ENCODE data around the gene CELF2. TPM values are rescaled to one million over a fixed set of nuclear protein-coding genes. Genes with fewer than 3 reads are reported as not detected.

CELF2 gene
- total RNA-seq, 1 experiment from 2014 or later = 28.7 TPM

DNA sequence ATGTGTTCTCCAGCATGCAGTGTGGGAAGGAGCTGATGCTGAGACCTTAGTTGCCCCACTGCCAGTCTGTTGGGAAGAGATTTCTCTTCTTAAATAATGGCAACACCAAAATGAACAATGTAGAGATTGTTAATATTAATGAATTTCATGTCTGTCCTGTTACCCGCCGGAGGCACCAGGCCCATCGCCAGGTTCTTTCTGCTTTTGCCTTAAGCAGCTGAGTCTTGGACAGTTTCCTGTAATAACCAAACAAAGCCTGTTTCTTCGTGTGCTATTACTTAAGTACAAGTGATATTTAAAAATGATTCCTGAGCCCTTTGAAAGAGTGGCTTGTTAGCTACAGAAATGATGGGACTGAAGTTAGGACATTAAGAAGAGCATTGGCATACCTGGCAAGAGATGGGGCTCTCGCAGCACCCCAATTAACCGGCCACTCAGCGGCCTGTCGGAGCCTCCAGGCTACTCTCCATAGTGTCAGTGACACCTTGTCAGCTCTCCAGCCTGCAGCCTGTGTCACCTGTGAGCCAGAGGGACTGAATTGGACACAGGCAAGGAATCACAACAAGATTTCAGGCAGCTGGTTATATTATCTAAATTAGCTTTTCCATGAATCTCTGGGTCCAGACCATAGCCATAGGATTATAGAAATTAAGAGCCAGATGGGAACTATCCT lies 142.0 kb downstream of the CELF2 start:
- Histone ChIP-seq H3K23ac (ENCODE audit: insufficient read length, low read depth, low read length) (no peak overlapping the region), H3K4me2 (ENCODE audit: insufficient read depth, insufficient read length, low read length) (no peak overlapping the region), H2BK20ac (ENCODE audit: low read depth, low read length, poor library complexity, severe bottlenecking) (no peak overlapping the region), H4K91ac (ENCODE audit: insufficient read length, low read depth, low read length) (no peak overlapping the region), H2AFZ (ENCODE audit: low read length) (no peak overlapping the region), H4K20me1 (ENCODE audit: control insufficient read depth, insufficient read depth, insufficient read length) (no peaks in the 10 kb centered on the region), H2BK120ac (ENCODE audit: low read depth, low read length, poor library complexity, severe bottlenecking) (no peak overlapping the region), H3K4me1 (ENCODE audit: insufficient read depth, low read length) (peaks cover 5% of the 10 kb centered on the region; the same call in 1 of the 2 replicates), H3T11ph (ENCODE audit: low read length) (no peak overlapping the region), H3K79me2 (ENCODE audit: insufficient read depth, low read length) (peaks cover 1% of the 10 kb centered on the region; the same call in 1 of the 2 replicates), H3K79me1 (ENCODE audit: insufficient read depth, low read depth, low read length, poor library complexity, severe bottlenecking) (no peaks in the 10 kb centered on the region), H3K27ac (ENCODE audit: insufficient read length, low read depth, low read length) (no peak overlapping the region), H4K8ac (replicated peaks; ENCODE audit: insufficient read length, low read depth, low read length) (no peak overlapping the region), H2BK5ac (ENCODE audit: insufficient read length, low read length) (no peak overlapping the region), H3K14ac (ENCODE audit: insufficient read depth, low read length) (no peak overlapping the region), H4K5ac (ENCODE audit: insufficient read length, low read depth, low read length) (no peak overlapping the region), H3K23me2 (ENCODE audit: insufficient read length, low read depth, low read length, poor library complexity, severe bottlenecking) (peaks cover 3% of the 10 kb centered on the region), H2AK5ac (ENCODE audit: insufficient read length, low read length) (no peak overlapping the region), H3K9ac (ENCODE audit: extremely low read depth, insufficient read length, low read length) (no peak overlapping the region), H2BK12ac (ENCODE audit: insufficient read length, low read depth, low read length) (no peak overlapping the region), H3K9me3 (ENCODE audit: control insufficient read depth, low read depth, low read length) (peaks cover 5% of the 10 kb centered on the region), H3K4ac (ENCODE audit: low read depth, low read length) (no peak overlapping the region), H3K27me3 (ENCODE audit: insufficient read depth, low read length) (no peaks in the 10 kb centered on the region), H2BK15ac (ENCODE audit: low read depth, low read length) (no peak overlapping the region), H3K56ac (ENCODE audit: insufficient read length, low read depth, low read length) (no peak overlapping the region), H3K18ac (ENCODE audit: insufficient read length, low read depth, low read length) (no peak overlapping the region)
- peaks cover 50 to 56% of the 10 kb centered on the region in 2 experiments for H3K4me1 Mint-ChIP-seq
- WGBS (ENCODE audit: extremely low coverage, insufficient read length, low lambda C conversion rate) = no CpG with 5 or more reads among the region's 8 CpGs
- no peak overlapping the region for H3K27ac Mint-ChIP-seq
- H3K36me3 Mint-ChIP-seq (ENCODE audit: insufficient read depth in 1 of 3, low read depth in 3 of 3) = peaks cover 10 to 17% (median 13%) of the 10 kb centered on the region in 3 experiments; a peak in 6 of 7 replicates
- H3K4me3 Mint-ChIP-seq = no peak overlapping the region
- TF ChIP-seq, protein P1, sequence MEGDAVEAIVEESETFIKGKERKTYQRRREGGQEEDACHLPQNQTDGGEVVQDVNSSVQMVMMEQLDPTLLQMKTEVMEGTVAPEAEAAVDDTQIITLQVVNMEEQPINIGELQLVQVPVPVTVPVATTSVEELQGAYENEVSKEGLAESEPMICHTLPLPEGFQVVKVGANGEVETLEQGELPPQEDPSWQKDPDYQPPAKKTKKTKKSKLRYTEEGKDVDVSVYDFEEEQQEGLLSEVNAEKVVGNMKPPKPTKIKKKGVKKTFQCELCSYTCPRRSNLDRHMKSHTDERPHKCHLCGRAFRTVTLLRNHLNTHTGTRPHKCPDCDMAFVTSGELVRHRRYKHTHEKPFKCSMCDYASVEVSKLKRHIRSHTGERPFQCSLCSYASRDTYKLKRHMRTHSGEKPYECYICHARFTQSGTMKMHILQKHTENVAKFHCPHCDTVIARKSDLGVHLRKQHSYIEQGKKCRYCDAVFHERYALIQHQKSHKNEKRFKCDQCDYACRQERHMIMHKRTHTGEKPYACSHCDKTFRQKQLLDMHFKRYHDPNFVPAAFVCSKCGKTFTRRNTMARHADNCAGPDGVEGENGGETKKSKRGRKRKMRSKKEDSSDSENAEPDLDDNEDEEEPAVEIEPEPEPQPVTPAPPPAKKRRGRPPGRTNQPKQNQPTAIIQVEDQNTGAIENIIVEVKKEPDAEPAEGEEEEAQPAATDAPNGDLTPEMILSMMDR (conservative IDR thresholded peaks at IDR 0.05) = no peak
- H3K9me3 Mint-ChIP-seq = peaks cover 14% of the 10 kb centered on the region in 2 experiments
- DNase-seq = no peak
- no peaks in the 10 kb centered on the region; the same call in none of the 2 replicates for H3K27me3 Mint-ChIP-seq (ENCODE audit: low read depth)
